ENCODE results near the gene INKA2.

DNA sequence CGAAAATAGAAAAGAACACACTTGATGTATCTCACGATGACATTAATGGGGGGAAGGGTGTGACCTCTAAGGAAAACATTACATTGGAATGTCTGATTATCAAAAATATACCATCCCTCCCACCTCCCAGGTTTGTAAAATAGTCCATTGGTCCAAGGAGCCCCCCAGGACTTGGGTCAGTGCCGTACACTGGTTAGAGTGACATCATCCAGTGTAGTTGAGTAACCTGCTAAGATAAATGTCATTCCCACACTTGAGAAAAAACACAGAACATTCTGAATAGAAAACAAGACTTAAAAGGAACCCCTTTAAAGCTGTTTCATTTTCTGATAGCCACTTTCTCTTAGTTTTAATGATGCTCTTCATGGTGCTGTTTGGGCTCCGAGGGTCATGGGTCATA is 31.7 kb upstream of the INKA2 start:
- TF ChIP-seq EZH2 (IDR thresholded peaks at IDR 0.05) (no peak), POLR2AphosphoS5 (IDR thresholded peaks at IDR 0.05; ENCODE audit: borderline replicate concordance, low read depth, low read length) (no peak)
